Activated naive CD8-positive, alpha-beta T cell (primary cell): ENCODE measurements around the gene CCDC9B.

Experiments
- H3K27ac Mint-ChIP-seq: one replicate; pipeline ENCODE4 v1.8.0; 2021; ENCODE audit warnings: mixed read lengths
- H3K27me3 Mint-ChIP-seq: one replicate; pipeline ENCODE4 v1.8.0; 2021; ENCODE audit warnings: mixed read lengths
- H3K36me3 Mint-ChIP-seq: one replicate; pipeline ENCODE4 v1.8.0; 2021; ENCODE audit warnings: mixed read lengths
- H3K4me1 Mint-ChIP-seq: one replicate; pipeline ENCODE4 v1.8.0; 2021; ENCODE audit warnings: low read depth, mixed read lengths
- H3K4me3 Mint-ChIP-seq: one replicate; pipeline ENCODE4 v1.8.0; 2021; ENCODE audit warnings: mild to moderate bottlenecking, mixed read lengths
- H3K9me3 Mint-ChIP-seq: one replicate; pipeline ENCODE4 v1.8.0; 2021; ENCODE audit warnings: low read depth, mixed read lengths

The CCDC9B gene

DNA sequence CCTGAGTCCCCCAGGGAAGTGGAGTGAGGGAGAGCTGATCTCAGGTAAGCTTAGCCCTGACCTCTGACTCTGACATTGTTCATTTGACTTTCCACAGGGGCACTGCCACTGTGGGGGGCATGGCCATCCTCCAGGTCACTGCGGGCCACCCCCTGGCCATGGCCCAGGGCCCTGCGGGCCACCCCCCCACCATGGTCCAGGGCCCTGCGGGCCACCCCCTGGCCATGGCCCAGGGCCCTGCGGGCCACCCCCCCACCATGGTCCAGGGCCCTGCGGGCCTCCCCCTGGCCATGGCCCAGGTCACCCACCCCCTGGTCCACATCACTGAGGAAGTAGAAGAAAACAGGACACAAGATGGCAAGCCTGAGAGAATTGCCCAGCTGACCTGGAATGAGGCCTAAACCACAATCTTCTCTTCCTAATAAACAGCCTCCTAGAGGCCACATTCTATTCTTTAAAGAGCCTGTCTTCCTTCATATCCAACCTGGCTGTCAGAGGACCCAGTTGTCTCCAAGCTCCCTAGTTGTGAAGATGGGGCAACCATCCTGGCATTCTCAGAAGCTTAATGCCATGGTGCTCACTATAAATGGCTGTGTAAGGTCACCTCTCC, 15.3 kb upstream of the CCDC9B start:
- Mint-ChIP-seq H3K27me3 (no peaks in the 10 kb centered on the region), H3K4me3 (peak overlapping the region; percentile 33), H3K4me1 (peaks cover 6% of the 10 kb centered on the region), H3K36me3 (peaks cover 3% of the 10 kb centered on the region), H3K27ac (no peak overlapping the region), H3K9me3 (no peaks in the 10 kb centered on the region)

DNA sequence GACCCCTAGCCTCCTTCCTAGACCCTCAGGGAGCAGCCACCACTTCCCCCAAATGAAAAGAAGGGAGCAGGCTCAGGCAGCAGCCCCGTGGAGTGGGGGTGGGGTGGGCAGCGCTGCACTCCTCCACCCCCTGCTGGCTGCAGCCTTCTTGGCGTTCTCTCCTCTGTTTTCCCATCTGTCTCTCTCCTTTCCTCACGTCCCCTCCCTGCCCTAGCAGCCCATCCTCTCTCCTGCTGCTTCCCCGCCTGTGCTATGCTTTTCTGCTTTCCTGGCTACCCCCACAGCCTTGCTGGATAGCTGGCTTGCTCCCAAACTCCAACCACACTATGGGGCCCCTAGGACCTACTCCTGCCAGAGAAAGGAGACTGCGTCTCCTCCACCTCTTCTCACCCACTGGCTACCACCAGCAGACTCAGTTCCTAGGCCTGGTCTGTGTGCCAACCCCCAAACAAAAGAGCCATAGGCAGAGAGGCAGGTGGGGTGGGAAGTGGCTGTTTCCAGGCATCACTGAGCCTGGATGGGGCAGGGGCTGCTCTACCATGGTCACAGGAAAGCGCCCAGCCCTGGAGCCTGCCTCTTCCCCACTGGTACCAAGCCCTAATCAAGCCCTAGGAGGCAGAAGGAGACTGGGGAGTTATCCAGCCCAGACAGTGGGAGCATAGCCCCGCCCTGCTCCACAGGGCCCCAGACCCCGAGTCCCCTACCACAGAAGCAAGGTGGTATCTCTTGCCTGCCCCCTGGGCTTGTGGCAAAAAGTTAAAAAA, 13.9 kb upstream of the CCDC9B start:
- H3K36me3 Mint-ChIP-seq: peaks cover 3% of the 10 kb centered on the region
- no peak overlapping the region for H3K4me3 Mint-ChIP-seq
- peaks cover 6% of the 10 kb centered on the region for H3K4me1 Mint-ChIP-seq
- H3K27me3 Mint-ChIP-seq: no peaks in the 10 kb centered on the region
- H3K27ac Mint-ChIP-seq: no peak overlapping the region
- no peaks in the 10 kb centered on the region for H3K9me3 Mint-ChIP-seq

DNA sequence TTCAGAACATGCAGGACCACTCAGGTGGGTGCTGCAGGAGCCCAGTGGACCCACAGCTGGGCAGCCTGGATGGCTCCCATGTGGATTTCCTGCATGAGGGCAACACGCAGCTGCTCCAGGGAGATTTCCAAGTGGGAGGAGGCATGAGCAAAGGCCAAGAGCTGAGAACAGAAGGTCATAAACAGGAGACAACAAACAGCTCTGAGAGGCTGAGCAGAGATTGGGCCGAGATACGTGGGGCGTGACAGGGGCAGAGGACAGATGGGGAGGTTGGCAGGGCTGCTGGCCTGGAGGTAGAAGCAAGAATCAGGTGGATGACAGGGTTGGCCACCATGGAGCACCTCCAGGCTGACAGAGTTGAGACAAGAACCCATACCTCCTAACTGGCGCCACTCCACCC, 13.0 kb upstream of the CCDC9B start:
- H3K4me1 Mint-ChIP-seq: peaks cover 1% of the 10 kb centered on the region
- H3K9me3 Mint-ChIP-seq: no peaks in the 10 kb centered on the region
- H3K4me3 Mint-ChIP-seq: no peak overlapping the region
- peaks cover 3% of the 10 kb centered on the region for H3K36me3 Mint-ChIP-seq
- no peak overlapping the region for H3K27ac Mint-ChIP-seq
- no peaks in the 10 kb centered on the region for H3K27me3 Mint-ChIP-seq

DNA sequence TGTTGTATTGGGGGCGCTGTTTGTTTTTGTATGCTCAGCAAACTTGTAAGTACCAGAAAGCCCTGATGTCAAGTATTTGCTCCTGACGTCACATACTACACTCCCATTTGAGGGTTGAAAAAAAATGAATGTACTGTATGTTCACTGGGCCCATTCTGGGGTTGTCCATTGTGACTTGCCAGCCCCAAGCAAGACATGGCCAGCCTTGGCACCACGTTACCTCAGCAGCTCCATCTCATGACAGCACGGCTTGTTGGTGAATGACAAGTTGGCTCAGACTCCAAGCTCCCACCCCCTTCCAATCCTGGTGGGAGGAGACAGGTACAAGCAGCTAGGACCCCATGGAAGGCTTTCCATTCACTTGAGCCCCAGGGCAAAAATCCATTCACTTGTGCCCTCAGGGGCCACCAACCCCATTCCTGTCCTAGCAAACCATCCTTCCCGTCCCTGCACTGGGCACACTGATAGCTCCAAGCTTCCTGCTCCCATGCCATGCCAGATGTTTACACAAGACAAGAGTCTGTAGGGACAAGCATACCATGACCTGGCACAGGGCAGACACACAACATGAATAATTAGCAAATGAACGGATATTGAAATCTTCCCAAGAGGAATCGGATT, 11.7 kb upstream of the CCDC9B start:
- no peaks in the 10 kb centered on the region for H3K27me3 Mint-ChIP-seq
- no peaks in the 10 kb centered on the region for H3K9me3 Mint-ChIP-seq

DNA sequence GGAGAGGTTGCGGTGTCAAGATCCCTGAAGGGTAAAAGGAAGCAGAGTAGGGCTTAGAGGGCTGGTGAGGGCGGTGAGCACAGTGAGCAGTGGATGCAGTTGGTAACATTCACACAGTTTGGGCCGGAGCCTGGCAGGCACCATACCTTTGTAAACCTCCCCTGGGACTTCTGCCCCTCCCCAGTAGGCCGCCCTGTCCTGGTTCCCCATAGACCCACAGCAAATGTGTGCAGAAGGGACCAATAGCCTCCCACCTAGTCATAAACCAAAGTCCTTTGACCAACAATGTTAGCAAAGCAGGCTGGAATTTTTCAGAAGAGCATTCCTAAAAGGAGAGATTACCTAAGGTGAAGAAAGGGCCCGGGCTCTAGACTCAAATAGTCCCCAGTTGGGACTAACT, 8.4 kb upstream of the CCDC9B start:
- Mint-ChIP-seq H3K9me3 (no peaks in the 10 kb centered on the region), H3K4me3 (no peak overlapping the region), H3K36me3 (peaks cover 3% of the 10 kb centered on the region), H3K27ac (no peak overlapping the region), H3K4me1 (no peaks in the 10 kb centered on the region), H3K27me3 (no peaks in the 10 kb centered on the region)

More for the DNA sequence above, 11.7 kb upstream of the CCDC9B start:
- Mint-ChIP-seq H3K4me1 (no peaks in the 10 kb centered on the region), H3K36me3 (peaks cover 3% of the 10 kb centered on the region), H3K4me3 (no peak overlapping the region), H3K27ac (no peak overlapping the region)

DNA sequence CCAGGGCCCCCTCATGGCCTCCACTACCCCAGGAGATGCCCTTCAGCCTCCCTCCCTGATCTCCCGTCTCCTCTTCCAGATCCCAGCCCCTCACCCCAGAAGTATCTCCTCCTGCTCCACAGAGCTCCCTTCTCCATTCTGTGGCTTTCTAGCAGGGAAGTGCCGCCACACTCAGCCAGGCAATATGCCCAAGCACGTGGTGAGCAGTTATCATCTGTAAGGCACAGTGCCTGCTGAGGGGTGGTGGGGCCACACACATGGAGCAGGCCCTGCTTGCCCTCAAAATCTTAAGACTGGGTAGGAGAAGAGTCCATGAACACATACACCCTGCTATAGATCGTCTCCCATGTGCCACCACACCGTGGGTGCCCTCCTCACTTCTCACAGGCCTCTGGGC, 7.7 kb upstream of the CCDC9B start:
- H3K9me3 Mint-ChIP-seq: no peaks in the 10 kb centered on the region
- no peak overlapping the region for H3K4me3 Mint-ChIP-seq
- H3K36me3 Mint-ChIP-seq: peaks cover 3% of the 10 kb centered on the region
- H3K27me3 Mint-ChIP-seq: no peaks in the 10 kb centered on the region
- no peak overlapping the region for H3K27ac Mint-ChIP-seq
- H3K4me1 Mint-ChIP-seq: no peaks in the 10 kb centered on the region

DNA sequence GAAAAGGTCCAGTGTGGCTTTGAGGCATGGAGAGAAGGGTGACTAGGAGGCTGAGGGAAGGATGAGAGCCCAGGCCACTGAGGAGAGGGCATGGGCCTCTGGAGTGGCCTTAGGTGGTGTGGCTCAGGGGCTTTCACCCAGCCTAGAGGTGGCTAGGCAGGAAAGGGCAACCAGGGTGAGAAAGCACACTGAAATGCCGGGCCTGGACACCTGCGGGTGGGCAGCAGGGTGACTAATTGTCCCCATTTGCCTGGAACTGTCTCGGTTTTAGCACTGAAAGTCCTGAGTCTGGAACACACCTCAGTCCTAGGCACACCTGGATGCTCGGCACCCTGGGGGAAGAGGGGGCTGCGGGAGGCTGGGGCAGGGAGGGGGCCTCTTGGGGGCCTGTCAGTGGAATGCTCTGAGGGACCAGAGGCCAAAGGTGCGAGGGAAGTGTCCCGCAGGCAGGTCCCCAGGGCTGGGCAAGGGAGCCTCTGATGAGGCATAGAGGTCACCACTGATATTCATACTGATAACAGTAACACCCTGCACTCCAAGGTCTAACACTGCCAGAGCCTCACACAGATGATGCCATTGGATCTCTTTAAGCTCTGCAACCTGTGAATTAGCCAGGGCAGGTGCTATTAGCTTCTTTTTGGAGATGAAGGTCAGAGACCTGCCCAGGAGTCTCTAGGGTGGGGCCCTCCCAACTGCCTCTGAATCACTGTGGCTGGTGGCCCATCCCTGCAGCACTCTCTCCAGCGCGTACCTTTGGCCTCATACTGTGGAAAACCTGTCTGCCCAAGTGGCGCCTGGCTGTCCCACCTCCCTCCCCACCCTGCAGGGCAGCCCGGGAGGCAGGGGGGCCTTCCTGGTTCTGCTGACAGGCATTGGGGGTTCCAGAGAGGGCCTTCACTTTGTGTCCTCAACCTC, 7.1 kb upstream of the CCDC9B start:
- no peaks in the 10 kb centered on the region for H3K9me3 Mint-ChIP-seq
- H3K36me3 Mint-ChIP-seq: peaks cover 2% of the 10 kb centered on the region
- H3K4me1 Mint-ChIP-seq: no peaks in the 10 kb centered on the region
- no peak overlapping the region for H3K27ac Mint-ChIP-seq
- H3K27me3 Mint-ChIP-seq: no peaks in the 10 kb centered on the region
- H3K4me3 Mint-ChIP-seq: no peak overlapping the region

DNA sequence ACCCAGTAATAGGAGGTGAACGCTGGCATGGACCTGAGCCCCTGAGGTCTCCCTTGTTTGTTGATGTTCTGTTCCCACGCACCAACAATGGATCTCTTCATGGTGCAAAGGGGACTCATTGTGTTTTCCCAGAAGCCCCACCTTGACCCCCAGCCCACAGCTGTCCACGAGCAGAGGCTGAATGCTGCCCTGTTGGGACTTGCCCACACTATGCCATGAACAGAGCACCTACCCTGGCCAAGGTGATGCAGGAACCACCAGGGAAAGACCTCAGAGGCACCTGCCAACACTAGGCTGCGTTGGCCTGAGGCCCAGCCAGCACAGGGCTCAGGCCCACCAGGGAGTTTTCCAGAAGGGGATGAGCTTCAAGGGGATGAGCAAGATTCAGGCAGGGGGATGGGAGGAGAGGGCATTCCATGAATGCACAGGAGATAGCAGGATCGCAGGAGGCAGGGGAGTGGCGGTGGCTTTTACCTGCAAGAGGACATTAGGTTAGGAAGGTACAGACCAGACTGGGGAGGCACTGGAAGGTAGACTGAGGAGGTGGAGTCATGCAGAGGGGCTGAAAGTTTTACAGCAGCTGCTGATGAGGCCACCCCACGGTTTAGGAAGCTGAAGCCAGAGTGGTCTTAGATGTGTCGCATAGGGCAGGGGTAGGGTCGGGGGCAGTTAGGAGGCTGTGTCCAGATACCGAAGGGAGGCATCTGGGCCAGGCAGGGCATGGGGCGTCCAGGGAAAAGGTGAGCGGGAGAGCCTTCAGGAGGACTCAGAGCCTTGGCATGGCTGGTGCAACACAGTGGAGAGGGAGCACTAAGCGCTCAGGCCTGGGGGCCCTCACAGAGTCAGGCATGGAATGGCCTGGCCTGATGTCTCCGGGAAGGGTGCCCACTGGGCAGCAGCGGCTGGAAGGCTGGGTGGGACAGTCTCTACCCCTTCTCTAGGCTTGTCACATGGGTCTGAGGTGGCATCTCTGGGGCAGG, 6.1 kb upstream of the CCDC9B start:
- Mint-ChIP-seq H3K4me3 (no peak overlapping the region), H3K27me3 (no peaks in the 10 kb centered on the region), H3K9me3 (no peaks in the 10 kb centered on the region), H3K4me1 (no peaks in the 10 kb centered on the region), H3K36me3 (no peaks in the 10 kb centered on the region), H3K27ac (no peak overlapping the region)

DNA sequence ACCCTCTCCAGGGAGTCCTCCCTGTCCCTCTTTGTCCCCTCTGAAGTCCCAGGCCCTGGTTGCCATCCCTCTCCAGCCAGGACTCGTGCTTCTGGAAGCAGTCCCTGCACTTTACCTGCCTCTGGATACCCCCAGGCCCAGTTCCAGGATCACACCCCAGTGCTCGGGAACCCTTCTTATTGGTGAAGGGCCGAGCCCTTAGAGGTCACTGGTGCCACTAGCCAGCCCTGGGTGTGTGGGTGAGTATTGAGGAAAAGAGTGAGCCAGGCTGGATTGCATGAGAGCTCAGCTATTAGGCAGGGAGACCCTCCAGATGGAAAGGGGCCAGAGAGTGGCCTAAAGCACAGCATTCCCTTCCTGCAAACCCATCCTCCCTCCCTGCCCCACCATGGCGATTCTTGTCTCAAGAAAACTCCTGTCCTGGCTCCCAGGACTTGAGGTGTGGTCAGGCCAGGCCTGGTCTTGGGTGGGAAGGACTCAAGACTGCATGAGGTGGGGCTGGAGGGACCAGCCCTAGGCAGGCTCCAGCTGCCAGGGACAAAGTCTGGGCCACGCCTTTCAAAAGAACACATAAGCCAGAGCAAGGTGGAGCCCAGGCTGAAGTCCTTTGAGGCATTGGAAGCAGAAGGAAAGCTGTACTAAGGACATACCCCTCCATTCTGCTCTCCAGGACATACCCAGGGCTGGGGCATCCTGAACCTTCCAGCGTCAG, 5.3 kb upstream of the CCDC9B start:
- H3K27me3 Mint-ChIP-seq: no peaks in the 10 kb centered on the region
- no peak overlapping the region for H3K4me3 Mint-ChIP-seq
- H3K4me1 Mint-ChIP-seq: no peaks in the 10 kb centered on the region
- no peaks in the 10 kb centered on the region for H3K36me3 Mint-ChIP-seq
- H3K9me3 Mint-ChIP-seq: no peaks in the 10 kb centered on the region
- no peak overlapping the region for H3K27ac Mint-ChIP-seq

DNA sequence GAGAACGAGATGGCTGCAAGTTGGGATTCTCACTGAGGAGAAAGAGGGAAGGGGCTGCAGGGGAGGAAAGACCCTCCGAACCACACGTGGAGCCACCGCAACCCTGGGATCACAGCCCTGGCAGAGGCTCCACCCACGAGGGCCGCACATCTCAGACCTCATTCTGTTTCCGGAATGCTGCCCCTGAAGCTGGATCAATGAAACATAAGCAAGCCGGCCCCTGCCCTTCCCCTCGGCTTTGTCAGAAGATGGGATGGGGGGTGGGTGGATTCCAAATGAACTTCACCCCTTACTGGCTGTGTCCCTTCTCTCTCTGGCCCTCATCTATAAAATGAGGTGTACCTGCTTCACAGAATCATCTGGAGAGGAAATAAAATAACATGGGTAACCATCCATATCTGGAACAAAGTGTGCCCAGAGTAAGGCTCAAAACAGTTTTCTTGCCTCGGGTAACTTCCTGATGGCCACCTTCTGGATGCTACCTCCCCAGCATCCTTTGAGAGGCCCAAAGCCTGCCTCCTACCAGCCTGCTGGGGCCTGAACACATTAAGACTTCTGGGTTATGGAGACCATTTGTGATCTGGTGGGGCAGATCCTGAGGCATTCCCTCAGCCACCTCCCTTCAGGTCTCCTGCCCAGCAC, 4.6 kb upstream of the CCDC9B start:
- Mint-ChIP-seq H3K4me1 (no peaks in the 10 kb centered on the region), H3K36me3 (no peaks in the 10 kb centered on the region), H3K4me3 (no peak overlapping the region), H3K9me3 (no peaks in the 10 kb centered on the region), H3K27me3 (no peaks in the 10 kb centered on the region), H3K27ac (no peak overlapping the region)

DNA sequence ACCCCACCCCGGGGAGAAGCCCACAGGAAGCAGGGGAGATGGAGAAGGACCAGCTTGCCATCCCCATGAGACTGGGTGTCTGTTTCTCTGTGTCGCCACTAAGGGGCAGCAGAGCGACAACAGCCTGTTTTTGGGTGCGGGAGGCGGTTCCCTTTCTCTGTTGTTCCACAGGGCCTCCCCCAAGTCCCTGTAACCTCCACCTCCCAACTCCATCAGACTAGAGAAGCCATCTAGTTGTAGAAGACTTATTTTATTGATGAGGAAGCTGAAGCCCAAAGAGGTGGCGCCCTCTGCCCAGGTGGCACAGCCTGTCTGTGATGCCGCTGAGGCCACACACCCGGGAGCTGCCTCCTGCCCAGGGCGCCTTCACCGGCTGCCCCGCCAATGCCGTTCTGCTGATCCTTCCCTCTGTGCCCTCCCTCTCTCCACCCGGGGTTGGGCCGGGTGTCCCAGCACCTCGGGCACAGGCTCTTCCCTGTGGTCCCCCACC, 3.9 kb upstream of the CCDC9B start:
- no peaks in the 10 kb centered on the region for H3K27me3 Mint-ChIP-seq
- no peak overlapping the region for H3K27ac Mint-ChIP-seq
- H3K4me1 Mint-ChIP-seq: no peaks in the 10 kb centered on the region
- no peaks in the 10 kb centered on the region for H3K9me3 Mint-ChIP-seq
- no peaks in the 10 kb centered on the region for H3K36me3 Mint-ChIP-seq
- no peak overlapping the region for H3K4me3 Mint-ChIP-seq

DNA sequence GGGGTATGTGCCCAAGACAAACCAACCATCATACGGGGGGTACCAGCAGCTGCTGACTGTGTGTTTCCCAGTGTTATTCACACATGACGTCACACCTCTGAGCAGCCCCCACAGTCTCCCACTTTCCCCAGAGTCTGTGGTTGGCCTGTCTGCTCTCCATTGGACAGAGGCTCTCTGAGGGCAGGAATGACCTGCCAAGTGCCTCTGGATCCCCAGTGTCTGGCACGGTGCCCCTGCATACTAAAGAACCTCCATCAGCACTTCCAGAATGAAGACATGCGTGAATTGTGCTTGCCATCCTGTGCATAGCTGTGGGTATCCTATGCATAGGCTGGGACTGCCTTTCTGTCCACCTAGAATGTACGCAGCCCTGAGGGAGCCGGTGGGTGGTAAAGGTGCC, 3.5 kb upstream of the CCDC9B start:
- no peak overlapping the region for H3K4me3 Mint-ChIP-seq
- H3K4me1 Mint-ChIP-seq: no peaks in the 10 kb centered on the region
- H3K27ac Mint-ChIP-seq: no peak overlapping the region
- no peaks in the 10 kb centered on the region for H3K9me3 Mint-ChIP-seq
- H3K27me3 Mint-ChIP-seq: no peaks in the 10 kb centered on the region
- H3K36me3 Mint-ChIP-seq: no peaks in the 10 kb centered on the region

DNA sequence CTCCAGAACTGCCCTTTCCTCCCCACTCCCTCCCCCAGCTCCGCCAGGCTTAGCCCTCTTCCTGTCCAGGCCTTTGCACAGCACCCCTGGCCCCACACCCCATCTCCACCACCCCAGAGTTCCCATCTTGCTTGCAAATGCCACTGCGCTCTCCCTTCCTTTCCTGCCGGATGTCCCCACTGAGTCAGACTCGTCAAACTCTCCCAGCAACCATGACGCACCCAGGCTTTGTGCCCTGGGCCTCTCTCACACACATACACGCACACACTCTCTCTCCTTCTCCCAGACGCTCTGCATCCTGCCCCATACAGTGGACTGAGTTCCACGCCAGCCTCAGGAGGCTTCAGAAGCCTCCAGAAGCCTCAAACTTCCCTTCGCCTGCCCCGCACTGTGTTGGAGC, 2.8 kb upstream of the CCDC9B start:
- no peaks in the 10 kb centered on the region for H3K36me3 Mint-ChIP-seq
- no peaks in the 10 kb centered on the region for H3K9me3 Mint-ChIP-seq
- H3K4me1 Mint-ChIP-seq: no peaks in the 10 kb centered on the region
- no peak overlapping the region for H3K4me3 Mint-ChIP-seq
- H3K27me3 Mint-ChIP-seq: no peaks in the 10 kb centered on the region
- H3K27ac Mint-ChIP-seq: no peak overlapping the region
